ENCODE data around the gene ABCB9. TPM values are rescaled to one million over a fixed set of nuclear protein-coding genes. Genes with fewer than 3 reads are reported as not detected.

Gene ABCB9
- total RNA-seq, 1 donor from 2014 or later: 8.8 TPM

DNA sequence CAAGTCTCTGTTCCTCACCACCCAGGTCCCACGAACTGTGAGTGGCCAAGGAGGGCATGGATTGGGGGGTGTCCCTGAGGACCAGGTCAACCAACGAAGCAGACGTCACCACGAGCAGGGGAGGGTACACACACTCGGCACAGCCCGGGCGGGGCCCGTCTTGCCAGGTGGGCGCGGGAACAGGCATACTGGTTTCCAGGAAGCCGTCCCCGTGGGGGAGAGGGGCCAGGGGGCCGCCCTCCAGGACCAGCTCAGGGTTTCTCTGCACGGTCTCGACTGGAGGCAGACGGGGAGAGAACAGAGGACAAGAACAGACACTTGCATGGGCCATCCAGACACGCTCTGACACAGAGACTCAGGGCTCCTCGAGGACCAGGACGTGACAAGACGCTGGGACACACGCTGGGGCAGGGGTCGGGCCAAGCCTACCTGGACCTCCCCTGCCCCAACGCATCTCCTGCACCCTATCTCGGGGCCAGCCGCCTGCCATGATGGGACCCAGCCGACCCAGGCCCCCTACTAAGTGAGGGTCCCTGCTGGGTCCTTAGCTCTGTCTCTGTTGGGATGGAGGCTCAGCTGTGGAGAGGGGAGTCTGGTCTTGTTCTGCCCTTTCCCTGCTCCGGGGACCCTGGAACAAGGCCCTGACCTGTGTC, 25.5 kb upstream of the ABCB9 start:
- Mint-ChIP-seq H3K27me3 (ENCODE audit: unreplicated experiment) (peaks cover 3% of the 10 kb centered on the region), H3K9me3 (ENCODE audit: unreplicated experiment) (no peaks in the 10 kb centered on the region), H3K4me1 (ENCODE audit: low read depth, unreplicated experiment) (no peaks in the 10 kb centered on the region), H3K36me3 (ENCODE audit: unreplicated experiment) (no peaks in the 10 kb centered on the region), H3K27ac (ENCODE audit: unreplicated experiment) (no peak overlapping the region), H3K4me3 (ENCODE audit: unreplicated experiment) (no peak overlapping the region)
- no peak for DNase-seq
- TF ChIP-seq, protein P1, sequence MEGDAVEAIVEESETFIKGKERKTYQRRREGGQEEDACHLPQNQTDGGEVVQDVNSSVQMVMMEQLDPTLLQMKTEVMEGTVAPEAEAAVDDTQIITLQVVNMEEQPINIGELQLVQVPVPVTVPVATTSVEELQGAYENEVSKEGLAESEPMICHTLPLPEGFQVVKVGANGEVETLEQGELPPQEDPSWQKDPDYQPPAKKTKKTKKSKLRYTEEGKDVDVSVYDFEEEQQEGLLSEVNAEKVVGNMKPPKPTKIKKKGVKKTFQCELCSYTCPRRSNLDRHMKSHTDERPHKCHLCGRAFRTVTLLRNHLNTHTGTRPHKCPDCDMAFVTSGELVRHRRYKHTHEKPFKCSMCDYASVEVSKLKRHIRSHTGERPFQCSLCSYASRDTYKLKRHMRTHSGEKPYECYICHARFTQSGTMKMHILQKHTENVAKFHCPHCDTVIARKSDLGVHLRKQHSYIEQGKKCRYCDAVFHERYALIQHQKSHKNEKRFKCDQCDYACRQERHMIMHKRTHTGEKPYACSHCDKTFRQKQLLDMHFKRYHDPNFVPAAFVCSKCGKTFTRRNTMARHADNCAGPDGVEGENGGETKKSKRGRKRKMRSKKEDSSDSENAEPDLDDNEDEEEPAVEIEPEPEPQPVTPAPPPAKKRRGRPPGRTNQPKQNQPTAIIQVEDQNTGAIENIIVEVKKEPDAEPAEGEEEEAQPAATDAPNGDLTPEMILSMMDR (IDR thresholded peaks at IDR 0.05; ENCODE audit: partially characterized antibody, unreplicated experiment): no peak

DNA sequence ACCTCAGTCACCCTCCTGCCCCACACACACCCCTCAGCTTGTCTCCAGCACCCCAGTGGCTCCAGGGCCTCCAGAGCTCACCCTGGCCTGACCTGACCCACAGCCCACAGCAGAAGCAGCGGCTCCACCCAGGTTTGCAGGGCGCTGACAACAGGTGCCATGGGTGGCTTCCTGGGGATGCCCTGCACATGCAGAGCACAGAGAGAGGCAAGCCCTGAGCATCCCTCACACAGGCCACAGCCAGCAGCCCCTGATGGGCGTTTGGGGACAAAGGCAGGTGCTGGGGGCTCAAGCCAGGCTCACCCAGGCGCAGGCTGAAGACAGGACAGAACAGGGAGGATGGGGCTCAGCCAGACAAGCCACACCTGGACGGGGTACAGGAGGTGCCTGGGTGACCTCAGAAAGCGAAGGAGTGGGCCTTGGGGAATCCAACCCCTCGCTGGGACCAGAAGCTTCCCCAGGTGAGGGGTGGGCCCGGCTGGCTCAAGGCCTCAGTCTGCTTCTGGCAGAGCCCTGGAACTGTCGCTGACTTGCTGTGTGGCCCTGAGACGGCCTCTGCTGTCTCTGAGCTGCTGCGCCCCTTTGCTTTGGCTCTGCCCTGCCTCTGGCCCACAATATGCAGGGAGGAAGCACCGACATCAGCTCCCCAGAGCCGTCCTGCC, 24.8 kb upstream of the ABCB9 start:
- Mint-ChIP-seq H3K27ac (ENCODE audit: unreplicated experiment) (no peak overlapping the region), H3K4me3 (ENCODE audit: unreplicated experiment) (no peak overlapping the region), H3K4me1 (ENCODE audit: low read depth, unreplicated experiment) (no peaks in the 10 kb centered on the region), H3K27me3 (ENCODE audit: unreplicated experiment) (peaks cover 3% of the 10 kb centered on the region), H3K36me3 (ENCODE audit: unreplicated experiment) (no peaks in the 10 kb centered on the region), H3K9me3 (ENCODE audit: unreplicated experiment) (no peaks in the 10 kb centered on the region)
- DNase-seq: no peak
- TF ChIP-seq, protein P1 (IDR thresholded peaks at IDR 0.05; ENCODE audit: partially characterized antibody, unreplicated experiment): no peak

DNA sequence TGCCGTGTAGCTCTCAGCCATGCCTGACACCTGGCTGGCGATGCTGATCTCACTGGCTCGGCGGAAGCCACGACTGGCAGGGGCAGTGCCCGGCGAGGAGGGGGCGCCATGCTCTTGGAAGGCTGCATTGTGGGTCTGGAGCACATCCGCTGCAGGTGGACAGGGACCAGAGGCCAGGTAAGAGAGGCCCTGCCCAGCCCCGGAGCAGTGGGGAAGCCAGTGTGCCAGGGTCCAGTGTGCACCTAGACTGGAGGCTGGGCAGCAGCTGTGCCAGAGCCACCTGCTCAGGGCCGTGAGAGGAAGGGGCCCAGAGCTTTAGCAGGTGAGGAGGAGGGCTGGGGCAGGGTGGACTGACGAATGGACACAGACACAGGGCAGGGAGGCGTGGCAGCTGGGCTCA, 24.3 kb upstream of the ABCB9 start:
- TF ChIP-seq, protein P1 (IDR thresholded peaks at IDR 0.05; ENCODE audit: partially characterized antibody, unreplicated experiment): no peak
- Mint-ChIP-seq H3K9me3 (ENCODE audit: unreplicated experiment) (no peaks in the 10 kb centered on the region), H3K27me3 (ENCODE audit: unreplicated experiment) (peaks cover 3% of the 10 kb centered on the region), H3K4me1 (ENCODE audit: low read depth, unreplicated experiment) (no peaks in the 10 kb centered on the region), H3K4me3 (ENCODE audit: unreplicated experiment) (no peak overlapping the region), H3K36me3 (ENCODE audit: unreplicated experiment) (no peaks in the 10 kb centered on the region), H3K27ac (ENCODE audit: unreplicated experiment) (no peak overlapping the region)
- DNase-seq: no peak

DNA sequence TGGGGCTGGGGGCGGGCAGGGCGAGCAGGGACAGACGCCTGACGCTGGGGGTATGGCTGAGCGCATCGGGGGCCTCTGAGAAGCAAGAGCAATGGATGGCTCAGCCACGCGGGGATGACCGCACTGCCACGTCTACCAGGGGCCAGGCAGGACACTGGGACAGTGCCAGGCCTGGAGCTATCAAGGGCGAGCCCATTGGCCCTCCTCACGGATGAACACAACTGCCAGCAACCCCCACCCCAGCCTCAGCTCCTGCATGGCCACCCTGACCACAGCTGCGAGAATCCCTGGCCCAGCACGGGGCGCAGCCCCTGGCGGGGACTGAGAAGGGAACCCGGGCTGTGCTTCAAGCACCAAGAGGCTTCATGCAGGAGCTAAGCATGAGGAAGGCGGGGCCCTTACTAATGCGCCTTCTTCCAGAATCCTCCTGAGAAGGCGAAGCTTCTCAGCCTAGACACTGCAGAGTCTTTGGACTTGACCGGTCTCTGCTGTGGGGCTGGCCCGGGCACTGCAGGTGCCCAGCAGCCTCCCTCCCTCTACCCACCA, 23.7 kb upstream of the ABCB9 start:
- peaks cover 3% of the 10 kb centered on the region for H3K27me3 Mint-ChIP-seq (ENCODE audit: unreplicated experiment)
- no peak overlapping the region for H3K4me3 Mint-ChIP-seq (ENCODE audit: unreplicated experiment)
- TF ChIP-seq, protein P1 (IDR thresholded peaks at IDR 0.05; ENCODE audit: partially characterized antibody, unreplicated experiment): no peak
- H3K4me1 Mint-ChIP-seq (ENCODE audit: low read depth, unreplicated experiment): no peaks in the 10 kb centered on the region
- peaks cover 1% of the 10 kb centered on the region for H3K9me3 Mint-ChIP-seq (ENCODE audit: unreplicated experiment)
- H3K36me3 Mint-ChIP-seq (ENCODE audit: unreplicated experiment): no peaks in the 10 kb centered on the region
- DNase-seq: no peak
- H3K27ac Mint-ChIP-seq (ENCODE audit: unreplicated experiment): no peak overlapping the region

Data from glutamatergic neuron (in vitro differentiated cells).